Measurements from ENCODE around the gene DLX3. TPM values are rescaled to one million over a fixed set of nuclear protein-coding genes. Genes with fewer than 3 reads are reported as not detected.
"Not testable (repeated sequence)": the region's sequence is repeated elsewhere in the genome, so short reads cannot be mapped to it uniquely, and the experiment has no call there.

DLX3 gene
- total RNA-seq, 1 experiment from 2014 or later = not detected

DNA sequence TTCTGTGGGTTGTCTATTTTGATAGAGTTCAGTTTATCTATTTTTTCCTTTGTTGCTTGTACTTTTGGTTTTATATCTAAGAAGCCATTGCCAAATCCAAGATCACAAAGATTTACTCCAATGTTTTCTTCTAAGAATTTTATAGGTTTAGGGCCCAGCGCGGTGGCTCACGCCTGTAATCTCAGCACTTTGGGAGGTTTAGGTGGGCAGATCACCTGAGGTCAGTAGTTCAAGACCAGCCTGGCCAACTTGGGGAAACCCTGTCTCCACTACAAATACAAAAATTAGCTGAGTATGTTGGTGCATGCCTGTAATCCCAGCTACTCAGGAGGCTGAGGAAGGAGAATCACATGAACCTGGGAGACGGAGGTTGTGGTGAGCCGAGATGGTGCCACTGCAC is 47.2 kb upstream of the DLX3 start:
- DNase-seq (ENCODE audit: low spot score) = no peak
- TF ChIP-seq EZH2 (IDR thresholded peaks at IDR 0.05; ENCODE audit: borderline replicate concordance, low read depth, low read length, poor library complexity, severe bottlenecking) = no peak
- TF ChIP-seq, protein P1, sequence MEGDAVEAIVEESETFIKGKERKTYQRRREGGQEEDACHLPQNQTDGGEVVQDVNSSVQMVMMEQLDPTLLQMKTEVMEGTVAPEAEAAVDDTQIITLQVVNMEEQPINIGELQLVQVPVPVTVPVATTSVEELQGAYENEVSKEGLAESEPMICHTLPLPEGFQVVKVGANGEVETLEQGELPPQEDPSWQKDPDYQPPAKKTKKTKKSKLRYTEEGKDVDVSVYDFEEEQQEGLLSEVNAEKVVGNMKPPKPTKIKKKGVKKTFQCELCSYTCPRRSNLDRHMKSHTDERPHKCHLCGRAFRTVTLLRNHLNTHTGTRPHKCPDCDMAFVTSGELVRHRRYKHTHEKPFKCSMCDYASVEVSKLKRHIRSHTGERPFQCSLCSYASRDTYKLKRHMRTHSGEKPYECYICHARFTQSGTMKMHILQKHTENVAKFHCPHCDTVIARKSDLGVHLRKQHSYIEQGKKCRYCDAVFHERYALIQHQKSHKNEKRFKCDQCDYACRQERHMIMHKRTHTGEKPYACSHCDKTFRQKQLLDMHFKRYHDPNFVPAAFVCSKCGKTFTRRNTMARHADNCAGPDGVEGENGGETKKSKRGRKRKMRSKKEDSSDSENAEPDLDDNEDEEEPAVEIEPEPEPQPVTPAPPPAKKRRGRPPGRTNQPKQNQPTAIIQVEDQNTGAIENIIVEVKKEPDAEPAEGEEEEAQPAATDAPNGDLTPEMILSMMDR (conservative IDR thresholded peaks at IDR 0.05; ENCODE audit: low read depth, low read length) = no peak
- Histone ChIP-seq H3K36me3 (ENCODE audit: insufficient read depth, low read length, poor library complexity, severe bottlenecking) (no peaks in the 10 kb centered on the region), H3K27me3 (replicated peaks; ENCODE audit: insufficient read depth, low read depth, low read length, poor library complexity) (no peaks in the 10 kb centered on the region), H3K4me1 (ENCODE audit: insufficient read depth, low read length, poor library complexity, severe bottlenecking) (no peaks in the 10 kb centered on the region), H3K4me3 (ENCODE audit: low read depth, low read length, poor library complexity, severe bottlenecking) (no peak overlapping the region), H3K27ac (ENCODE audit: low read depth, low read length, poor library complexity, severe bottlenecking) (no peak overlapping the region), H3K9me3 (ENCODE audit: low read depth, low read length, poor library complexity, severe bottlenecking) (no peaks in the 10 kb centered on the region)
- POLR2A ChIA-PET (ENCODE audit: low non-redundant PET) = no interaction called here
- CTCF ChIA-PET = no interaction called here
- intact Hi-C loops (cut with micrococcal nuclease; ENCODE audit: unreplicated experiment) = no loop called here
- BruUV-seq (replicated peaks) = no TSS peak

- H3K4me3 ChIP-seq (ENCODE audit: low read depth, low read length, poor library complexity, severe bottlenecking); BruUV-seq (replicated peaks); CTCF ChIA-PET: not testable (repeated sequence)
These were observed 45.5 kb upstream of the DLX3 start for GRCh38 chr17:50040496-50040895.

GRCh38 chr17:50039058-50039457 is 44.0 kb upstream of the DLX3 start:
- TF ChIP-seq, protein P1 (conservative IDR thresholded peaks at IDR 0.05; ENCODE audit: low read depth, low read length) = no peak
- no peak for TF ChIP-seq EZH2 (IDR thresholded peaks at IDR 0.05; ENCODE audit: borderline replicate concordance, low read depth, low read length, poor library complexity, severe bottlenecking)
- intact Hi-C loops (cut with micrococcal nuclease; ENCODE audit: unreplicated experiment) = no loop called here
- BruUV-seq (replicated peaks) = no TSS peak
- no peaks in the 10 kb centered on the region for H3K4me1 ChIP-seq (ENCODE audit: insufficient read depth, low read length, poor library complexity, severe bottlenecking)
- no peaks in the 10 kb centered on the region for H3K9me3 ChIP-seq (ENCODE audit: low read depth, low read length, poor library complexity, severe bottlenecking)
- H3K27me3 ChIP-seq (replicated peaks; ENCODE audit: insufficient read depth, low read depth, low read length, poor library complexity) = no peaks in the 10 kb centered on the region
- ChIA-PET CTCF (no interaction called here), POLR2A (ENCODE audit: low non-redundant PET) (no interaction called here)
- H3K36me3 ChIP-seq (ENCODE audit: insufficient read depth, low read length, poor library complexity, severe bottlenecking) = no peaks in the 10 kb centered on the region
- DNase-seq (ENCODE audit: low spot score) = no peak
- no peak overlapping the region for H3K4me3 ChIP-seq (ENCODE audit: low read depth, low read length, poor library complexity, severe bottlenecking)
- no peak overlapping the region for H3K27ac ChIP-seq (ENCODE audit: low read depth, low read length, poor library complexity, severe bottlenecking)

More at GRCh38 chr17:50040496-50040895, 45.5 kb upstream of the DLX3 start:
- DNase-seq (ENCODE audit: low spot score); H3K36me3 ChIP-seq (ENCODE audit: insufficient read depth, low read length, poor library complexity, severe bottlenecking); H3K27me3 ChIP-seq (replicated peaks; ENCODE audit: insufficient read depth, low read depth, low read length, poor library complexity); H3K27ac ChIP-seq (ENCODE audit: low read depth, low read length, poor library complexity, severe bottlenecking); H3K9me3 ChIP-seq (ENCODE audit: low read depth, low read length, poor library complexity, severe bottlenecking); POLR2A ChIA-PET (ENCODE audit: low non-redundant PET); intact Hi-C loops (cut with micrococcal nuclease; ENCODE audit: unreplicated experiment); H3K4me1 ChIP-seq (ENCODE audit: insufficient read depth, low read length, poor library complexity, severe bottlenecking): not testable (repeated sequence)

GRCh38 chr17:50037321-50038107 is 42.5 kb upstream of the DLX3 start:
- TF ChIP-seq EZH2 (IDR thresholded peaks at IDR 0.05; ENCODE audit: borderline replicate concordance, low read depth, low read length, poor library complexity, severe bottlenecking) = no peak
- TF ChIP-seq, protein P1 (conservative IDR thresholded peaks at IDR 0.05; ENCODE audit: low read depth, low read length) = no peak
- no peaks in the 10 kb centered on the region for H3K4me1 ChIP-seq (ENCODE audit: insufficient read depth, low read length, poor library complexity, severe bottlenecking)
- no peak overlapping the region for H3K27ac ChIP-seq (ENCODE audit: low read depth, low read length, poor library complexity, severe bottlenecking)
- H3K36me3 ChIP-seq (ENCODE audit: insufficient read depth, low read length, poor library complexity, severe bottlenecking) = no peaks in the 10 kb centered on the region
- ChIA-PET CTCF (no interaction called here), POLR2A (ENCODE audit: low non-redundant PET) (no interaction called here)
- BruUV-seq (replicated peaks) = no TSS peak
- no peak overlapping the region for H3K4me3 ChIP-seq (ENCODE audit: low read depth, low read length, poor library complexity, severe bottlenecking)
- H3K9me3 ChIP-seq (ENCODE audit: low read depth, low read length, poor library complexity, severe bottlenecking) = no peaks in the 10 kb centered on the region
- intact Hi-C loops (cut with micrococcal nuclease; ENCODE audit: unreplicated experiment) = no loop called here
- no peaks in the 10 kb centered on the region for H3K27me3 ChIP-seq (replicated peaks; ENCODE audit: insufficient read depth, low read depth, low read length, poor library complexity)
- DNase-seq (ENCODE audit: low spot score) = no peak

Measured in A673 (cell line).